H1 (cell line): ENCODE measurements around the gene TJP3.

Source experiments
- ATF2 ChIP-seq: IDR thresholded peaks from 2 replicates; pipeline ENCODE4 v1.6.1; 2012; ENCODE audit warnings: low read length, inconsistent platforms
- CEBPB ChIP-seq: IDR thresholded peaks from 2 replicates; pipeline ENCODE4 v1.6.1; 2012; ENCODE audit warnings: low read depth, low read length
- CTCF ChIP-seq, 3 experiments: IDR thresholded peaks; 1 replicate in 2 of 3; 2 replicates in 1 of 3; pipeline versions ENCODE4 v1.5.1 to v1.6.1; 2011; ENCODE audit warnings: low read length in 3 of 3, mild to moderate bottlenecking in 3 of 3, inconsistent platforms in 2 of 3, low read depth in 1 of 3, moderate library complexity in 1 of 3; ENCODE audit not compliant: insufficient read depth in 1 of 3; ENCODE audit errors: control extremely low read depth in 1 of 3
- EZH2 ChIP-seq: fragments of 200-600 bp; sonication (generic); IDR thresholded peaks from 2 replicates; pipeline ENCODE4 v1.7.1; 2012; ENCODE audit warnings: low read depth, mild to moderate bottlenecking, moderate library complexity, low read length, inconsistent platforms; ENCODE audit not compliant: severe bottlenecking
- SIN3A ChIP-seq, 2 experiments: IDR thresholded peaks in 1 of 2; conservative IDR thresholded peaks in 1 of 2; 2 replicates each; pipeline ENCODE4 v1.6.1; 2011 to 2012; ENCODE audit warnings: low read length in 2 of 2, improper control_type of control experiment in 1 of 2, low read depth in 1 of 2, mild to moderate bottlenecking in 1 of 2
- SUZ12 ChIP-seq: fragments of 200-600 bp; sonication (generic); IDR thresholded peaks from 2 replicates; pipeline ENCODE4 v1.6.1; 2012; ENCODE audit warnings: mild to moderate bottlenecking, inconsistent platforms, low read length, moderate library complexity, mixed read lengths
- TAF7 ChIP-seq: optimal IDR thresholded peaks from 2 replicates; pipeline ENCODE3; 2011; ENCODE audit warnings: low read depth, mild to moderate bottlenecking, inconsistent platforms, low read length, moderate library complexity, borderline replicate concordance
- TEAD4 ChIP-seq: IDR thresholded peaks from 2 replicates; pipeline ENCODE4 v1.6.1; 2012; ENCODE audit warnings: low read depth, low read length, inconsistent platforms, mixed read lengths

- TF ChIP-seq CTCF (IDR thresholded peaks at IDR 0.05; ENCODE audit: control extremely low read depth in 1 of 3, insufficient read depth in 1 of 3, low read depth in 1 of 3, low read length in 3 of 3) (no peak), TAF7 (no peak), TEAD4 (no peak), SUZ12 (no peak), SIN3A (conservative IDR thresholded peaks at IDR 0.05 in 1 of 2, IDR thresholded peaks at IDR 0.05 in 1 of 2; ENCODE audit: low read depth in 1 of 2, low read length in 2 of 2) (no peak), CEBPB (no peak), ATF2 (no peak), EZH2 (no peak)
Observed at GRCh38 chr19:3723110-3723488, 14.9 kb downstream of the TJP3 start.
